IMR-90 (cell line): ENCODE data around the gene KLRF2. TPM values are rescaled to one million over a fixed set of nuclear protein-coding genes. Genes with fewer than 3 reads are reported as not detected.

Experiments used
- ATAC-seq: fragments of 200-7000 bp; cut with Tn5 transposase; 2 replicates; pipeline ENCODE4 v1.9.1; 2020; ENCODE audit warnings: low read depth, mild to moderate bottlenecking, moderate library complexity
- BruUV-seq: library from RNA; stranded (reverse); fragments of 400-500 nt; replicated peaks from 2 replicates; lab custom pipeline; 2021; lab: Mats Ljungman, UMichigan
- CTCF ChIA-PET: fragments of 300-600 bp; formaldehyde crosslinking; extraction: SDS; loops from one replicate; lab custom pipeline; 2021; ENCODE audit warnings: antibody characterized with exemption; lab: Yijun Ruan, JAX
- POLR2A ChIA-PET: fragments of 300-600 bp; sonication (Branson Sonifier 250); formaldehyde crosslinking; loops from one replicate; lab custom pipeline; 2022; ENCODE audit warnings: antibody characterized with exemption; ENCODE audit not compliant: unreplicated experiment; lab: Charles Lee
- DNase-seq: peaks from one replicate; pipeline ENCODE4 v3.0.0; 2013
- H2AFZ ChIP-seq: replicated peaks from 2 replicates; pipeline ENCODE3; 2013; ENCODE audit warnings: low read length, mild to moderate bottlenecking; ENCODE audit not compliant: poor library complexity
- H2AK5ac ChIP-seq: 2 replicates; pipeline ENCODE4 v1.6.1; 2013; ENCODE audit warnings: low read depth, low read length, inconsistent platforms
- H2AK9ac ChIP-seq: replicated peaks from 2 replicates; pipeline ENCODE3; 2013; ENCODE audit warnings: mild to moderate bottlenecking, low read depth, low read length, moderate library complexity; ENCODE audit not compliant: poor library complexity
- H2BK120ac ChIP-seq: 2 replicates; pipeline ENCODE4 v1.6.1; 2013; ENCODE audit warnings: low read depth, low read length, inconsistent platforms
- H2BK15ac ChIP-seq: 3 replicates; pipeline ENCODE4 v1.6.1; 2013; ENCODE audit warnings: low read depth, low read length, inconsistent platforms
- H2BK20ac ChIP-seq: 2 replicates; pipeline ENCODE4 v1.6.1; 2013; ENCODE audit warnings: low read depth, mild to moderate bottlenecking, inconsistent platforms, low read length, moderate library complexity
- H2BK5ac ChIP-seq: 2 replicates; pipeline ENCODE4 v1.6.1; 2013; ENCODE audit warnings: mild to moderate bottlenecking, low read depth, low read length, inconsistent platforms; ENCODE audit not compliant: poor library complexity, severe bottlenecking
- H3K14ac ChIP-seq: replicated peaks from 2 replicates; pipeline ENCODE4 v1.6.1; 2013; ENCODE audit warnings: low read depth, low read length, inconsistent platforms
- H3K18ac ChIP-seq: 2 replicates; pipeline ENCODE4 v1.6.1; 2013; ENCODE audit warnings: low read depth, low read length, control low read depth
- H3K23ac ChIP-seq: 2 replicates; pipeline ENCODE4 v1.6.1; 2013; ENCODE audit warnings: low read depth, low read length, inconsistent platforms
- H3K27ac ChIP-seq: 2 replicates; pipeline ENCODE4 v1.5.1; 2013; ENCODE audit warnings: mild to moderate bottlenecking, control low read depth, low read length; ENCODE audit not compliant: insufficient read depth
- H3K27me3 ChIP-seq: 2 replicates; pipeline ENCODE4 v1.6.1; 2013; ENCODE audit warnings: low read length; ENCODE audit not compliant: control insufficient read depth, insufficient read depth
- H3K36me3 ChIP-seq: 2 replicates; pipeline ENCODE4 v1.6.1; 2013; ENCODE audit warnings: low read length, mixed read lengths; ENCODE audit not compliant: control insufficient read depth, insufficient read depth
- H3K4ac ChIP-seq: 2 replicates; pipeline ENCODE4 v1.6.1; 2013; ENCODE audit warnings: low read depth, low read length, inconsistent platforms
- H3K4me1 ChIP-seq: 2 replicates; pipeline ENCODE4 v1.6.1; 2013; ENCODE audit warnings: low read length, mixed read lengths; ENCODE audit not compliant: control insufficient read depth, insufficient read depth
- H3K4me2 ChIP-seq: 2 replicates; pipeline ENCODE4 v1.6.1; 2013; ENCODE audit warnings: low read depth, mild to moderate bottlenecking, control low read depth, low read length, moderate library complexity
- H3K4me3 ChIP-seq: 2 replicates; pipeline ENCODE4 v1.5.1; 2013; ENCODE audit warnings: low read depth, mild to moderate bottlenecking, control low read depth, low read length, moderate library complexity; ENCODE audit not compliant: insufficient read depth
- H3K56ac ChIP-seq: 2 replicates; pipeline ENCODE4 v1.6.1; 2013; ENCODE audit warnings: low read length, inconsistent platforms; ENCODE audit not compliant: insufficient read depth; ENCODE audit errors: extremely low read depth
- H3K79me1 ChIP-seq, 2 experiments: 2 replicates each; pipeline ENCODE4 v1.6.1; 2013; ENCODE audit warnings: low read length in 2 of 2, inconsistent platforms in 1 of 2, low read depth in 1 of 2
- H3K9ac ChIP-seq: 2 replicates; pipeline ENCODE4 v1.6.1; 2013; ENCODE audit warnings: low read depth, low read length, control low read depth
- H3K9me1 ChIP-seq: 2 replicates; pipeline ENCODE4 v1.6.1; 2013; ENCODE audit warnings: low read length, inconsistent platforms; ENCODE audit not compliant: insufficient read depth
- H3K9me3 ChIP-seq: 2 replicates; pipeline ENCODE4 v1.6.1; 2013; ENCODE audit warnings: low read length; ENCODE audit not compliant: control insufficient read depth, insufficient read depth
- H4K20me1 ChIP-seq: 2 replicates; pipeline ENCODE4 v1.6.1; 2013; ENCODE audit warnings: low read length, inconsistent platforms; ENCODE audit not compliant: insufficient read depth
- H4K5ac ChIP-seq: 2 replicates; pipeline ENCODE4 v1.6.1; 2013; ENCODE audit warnings: mild to moderate bottlenecking, low read depth, low read length, control low read depth
- H4K8ac ChIP-seq, 2 experiments: 2 replicates each; pipeline ENCODE4 v1.6.1; 2013; ENCODE audit warnings: low read depth in 2 of 2, low read length in 2 of 2, control low read depth in 1 of 2, inconsistent platforms in 1 of 2
- H4K91ac ChIP-seq: 2 replicates; pipeline ENCODE4 v1.6.1; 2013; ENCODE audit warnings: low read depth, low read length, inconsistent platforms; ENCODE audit not compliant: insufficient read depth
- BHLHE40 ChIP-seq: fragments of 150-350 bp; IDR thresholded peaks from 2 replicates; pipeline ENCODE4 v1.6.1; 2016; ENCODE audit warnings: mild to moderate bottlenecking, low read depth, low read length
- CEBPB ChIP-seq: IDR thresholded peaks from 2 replicates; pipeline ENCODE4 v1.6.1; 2012; ENCODE audit warnings: low read depth, low read length, improper control_type of control experiment
- CHD1 ChIP-seq: IDR thresholded peaks from 2 replicates; pipeline ENCODE4 v1.6.1; 2012; ENCODE audit warnings: low read depth, low read length, improper control_type of control experiment
- CTCF ChIP-seq: conservative IDR thresholded peaks from 2 replicates; pipeline ENCODE4 v1.5.1; 2012; ENCODE audit warnings: mild to moderate bottlenecking, low read depth, low read length, improper control_type of control experiment
- ELK1 ChIP-seq: fragments of 150-350 bp; IDR thresholded peaks from 2 replicates; pipeline ENCODE4 v1.6.1; 2016; ENCODE audit warnings: low read depth, mild to moderate bottlenecking, low read length, moderate library complexity, borderline replicate concordance
- FOS ChIP-seq: fragments of 150-350 bp; IDR thresholded peaks from 2 replicates; pipeline ENCODE4 v1.6.1; 2016; ENCODE audit warnings: low read depth, low read length
- MAFK ChIP-seq: IDR thresholded peaks from 2 replicates; pipeline ENCODE4 v1.6.1; 2012; ENCODE audit warnings: low read depth, low read length, improper control_type of control experiment
- MAZ ChIP-seq: IDR thresholded peaks from 2 replicates; pipeline ENCODE4 v1.6.1; 2012; ENCODE audit warnings: low read depth, mild to moderate bottlenecking, low read length, improper control_type of control experiment, moderate library complexity, borderline replicate concordance
- MXI1 ChIP-seq: IDR thresholded peaks from 2 replicates; pipeline ENCODE4 v1.6.1; 2012; ENCODE audit warnings: low read depth, mild to moderate bottlenecking, low read length, moderate library complexity, borderline replicate concordance
- NFE2L2 ChIP-seq: fragments of 150-350 bp; IDR thresholded peaks from 2 replicates; pipeline ENCODE4 v1.6.1; 2016; ENCODE audit warnings: low read depth, mild to moderate bottlenecking, low read length
- POLR2A ChIP-seq: IDR thresholded peaks from 2 replicates; pipeline ENCODE4 v1.6.1; 2012; ENCODE audit warnings: mild to moderate bottlenecking, low read depth, low read length
- RAD21 ChIP-seq: IDR thresholded peaks from 2 replicates; pipeline ENCODE4 v1.6.1; 2012; ENCODE audit warnings: low read length, improper control_type of control experiment
- RCOR1 ChIP-seq: IDR thresholded peaks from 2 replicates; pipeline ENCODE4 v1.6.1; 2012; ENCODE audit warnings: mild to moderate bottlenecking, low read length, improper control_type of control experiment; ENCODE audit not compliant: insufficient replicate concordance
- RFX5 ChIP-seq: IDR thresholded peaks from 2 replicates; pipeline ENCODE4 v1.8.0; 2012; ENCODE audit warnings: low read depth, mild to moderate bottlenecking, low read length, moderate library complexity
- SMC3 ChIP-seq: fragments of 150-350 bp; IDR thresholded peaks from 2 replicates; pipeline ENCODE4 v1.6.1; 2016; ENCODE audit warnings: low read depth, mild to moderate bottlenecking, antibody characterized with exemption, low read length, moderate library complexity
- USF2 ChIP-seq: fragments of 150-350 bp; IDR thresholded peaks from 2 replicates; pipeline ENCODE4 v1.6.1; 2017; ENCODE audit warnings: mild to moderate bottlenecking, antibody characterized with exemption, low read length, low read depth
- WGBS, 2 experiments: methylation state at CpG; one replicate each; pipeline versions ENCODE4 v1.1.5 to v1.1.7; 2013; ENCODE audit warnings: missing lambda C conversion rate in 2 of 2; ENCODE audit not compliant: insufficient read length in 1 of 2; ENCODE audit errors: extremely low coverage in 2 of 2; 5-methylcytosine and 5-hydroxymethylcytosine counted together
- dilution Hi-C: fragments of 300-500 bp; cut with HindIII; formaldehyde crosslinking; loops from one replicate; pipeline ENCODE4 v1.14.3; 2018; ENCODE audit warnings: low sequenced_read_pairs; ENCODE audit not compliant: unreplicated experiment
- in situ Hi-C: fragments of 300-500 bp; cut with MboI; formaldehyde crosslinking; loops from 3 replicates; pipeline ENCODE4 v1.14.3; 2019; ENCODE audit warnings: low sequenced_read_pairs, inconsistent platforms, mixed read lengths
- intact Hi-C: fragments of 100-400 bp; cut with micrococcal nuclease; formaldehyde crosslinking; loops from 2 replicates; pipeline ENCODE4 v1.10.0; 2022
- polyA plus RNA-seq, 3 experiments: library from polyadenylated mRNA; depleted of rRNA; stranded (reverse); fragments of >200 nt; gene quantifications; 2 replicates each; pipeline ENCODE4 v1.2.3, GENCODE V29; 2012; ENCODE audit warnings: low replicate concordance in 1 of 3
- total RNA-seq: library from RNA; depleted of rRNA; stranded (reverse); fragments of >200 nt; gene quantifications from 2 replicates; pipeline ENCODE4 v1.2.3, GENCODE V29; 2012

Gene KLRF2
- total and polyA plus RNA-seq, 2 of the 4 experiments (the other 2 are of a cell fraction), result not detected

GRCh38 chr12:9843407-9843806 lies 37.9 kb upstream of the KLRF2 start:
- no peaks in the 10 kb centered on the region for H3K9me3 ChIP-seq
- H4K8ac ChIP-seq, result no peak overlapping the region
- no peak for DNase-seq
- H4K91ac ChIP-seq, result no peak overlapping the region
- H3K56ac ChIP-seq, result no peak overlapping the region
- dilution Hi-C loops, result no loop called here
- in situ Hi-C loops, result no loop called here
- CTCF ChIA-PET, result no interaction called here
- H3K4me2 ChIP-seq, result no peak overlapping the region
- H3K23ac ChIP-seq, result no peak overlapping the region
- no peak overlapping the region for H3K18ac ChIP-seq
- no peak overlapping the region for H2BK120ac ChIP-seq
- H2BK20ac ChIP-seq, result no peak overlapping the region
- no peak overlapping the region for H2BK15ac ChIP-seq
- H3K4me1 ChIP-seq, result no peaks in the 10 kb centered on the region
- no peak overlapping the region for H3K14ac ChIP-seq
- intact Hi-C loops, result no loop called here
- no peaks in the 10 kb centered on the region for H3K9me1 ChIP-seq
- no peaks in the 10 kb centered on the region; the same call in 1 of the 2 replicates for H3K27me3 ChIP-seq
- no peaks in the 10 kb centered on the region for H3K79me1 ChIP-seq
- no peak overlapping the region for H3K9ac ChIP-seq
- no peak overlapping the region for H2BK5ac ChIP-seq
- H3K4me3 ChIP-seq, result no peak overlapping the region
- no peak for TF ChIP-seq POLR2A
- TF ChIP-seq CTCF, result no peak
- TF ChIP-seq FOS, result no peak
- TF ChIP-seq SMC3, result no peak
- no peak for TF ChIP-seq USF2
- no peak for TF ChIP-seq CEBPB
- TF ChIP-seq ELK1, result no peak
- TF ChIP-seq MAFK, result no peak
- TF ChIP-seq RAD21, result no peak
- TF ChIP-seq RCOR1, result no peak
- TF ChIP-seq BHLHE40, result no peak
- TF ChIP-seq MAZ, result no peak
- no peak for TF ChIP-seq RFX5
- TF ChIP-seq NFE2L2, result no peak
- TF ChIP-seq MXI1, result no peak
- TF ChIP-seq CHD1, result no peak
- BruUV-seq, result no TSS peak
- WGBS, 2 experiments, result no CpG with 5 or more reads among the region's 3 CpGs
- H4K5ac ChIP-seq, result no peak overlapping the region
- H2AK9ac ChIP-seq, result no peak overlapping the region
- H2AK5ac ChIP-seq, result no peak overlapping the region
- H3K4ac ChIP-seq, result no peak overlapping the region
- no peaks in the 10 kb centered on the region for H3K36me3 ChIP-seq
- H2AFZ ChIP-seq, result no peak overlapping the region
- POLR2A ChIA-PET, result no interaction called here
- ATAC-seq, result no peak
- no peaks in the 10 kb centered on the region for H4K20me1 ChIP-seq
- H3K27ac ChIP-seq, result no peak overlapping the region
